NCI-H1436 (cell line): ENCODE measurements around the gene MAPKBP1.

Experiments used
- DNase-seq: peaks from one replicate; lab custom pipeline; 2025; lab: John Stamatoyannopoulos, UW

Gene MAPKBP1

DNA sequence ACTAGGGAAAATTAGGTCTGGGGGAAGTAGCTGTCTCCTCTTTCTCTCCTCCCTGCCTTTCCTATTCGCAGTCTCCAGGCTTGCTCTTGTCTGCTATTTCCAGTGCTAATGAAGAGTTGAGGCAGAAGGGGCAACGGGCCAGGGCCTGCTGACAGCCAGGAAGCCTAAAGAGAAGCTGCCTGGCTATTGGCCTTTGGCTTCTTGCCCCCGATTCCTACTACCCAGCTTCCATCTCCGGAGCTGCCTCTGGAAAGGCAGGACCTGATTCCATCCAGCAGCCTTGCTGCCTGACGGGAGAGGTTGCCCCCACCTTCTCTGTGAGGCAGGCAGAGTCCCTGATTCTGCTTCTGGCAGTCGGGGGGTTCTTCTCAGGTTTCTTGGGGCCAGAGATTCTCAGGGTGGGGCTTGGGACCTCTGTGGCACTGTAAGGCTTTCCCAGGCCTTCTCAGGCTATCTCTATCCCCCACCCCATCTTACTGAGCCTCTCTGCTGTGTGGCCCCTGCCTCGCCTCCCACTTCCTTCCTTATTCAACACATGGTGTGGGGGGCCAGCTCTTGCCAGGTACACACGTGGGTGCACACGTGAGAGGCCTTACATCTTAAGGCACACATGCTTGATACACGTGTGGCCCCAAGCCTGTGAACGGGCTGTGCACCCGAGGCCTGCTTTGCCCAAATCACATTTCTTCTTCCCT is 35.4 kb downstream of the MAPKBP1 start:
- no peak for DNase-seq

GRCh38 chr15:41810651-41811431 is 36.6 kb downstream of the MAPKBP1 start:
- no peak for DNase-seq

GRCh38 chr15:41811432-41812195 is 37.3 kb downstream of the MAPKBP1 start:
- DNase-seq = peak; percentile 72

DNA sequence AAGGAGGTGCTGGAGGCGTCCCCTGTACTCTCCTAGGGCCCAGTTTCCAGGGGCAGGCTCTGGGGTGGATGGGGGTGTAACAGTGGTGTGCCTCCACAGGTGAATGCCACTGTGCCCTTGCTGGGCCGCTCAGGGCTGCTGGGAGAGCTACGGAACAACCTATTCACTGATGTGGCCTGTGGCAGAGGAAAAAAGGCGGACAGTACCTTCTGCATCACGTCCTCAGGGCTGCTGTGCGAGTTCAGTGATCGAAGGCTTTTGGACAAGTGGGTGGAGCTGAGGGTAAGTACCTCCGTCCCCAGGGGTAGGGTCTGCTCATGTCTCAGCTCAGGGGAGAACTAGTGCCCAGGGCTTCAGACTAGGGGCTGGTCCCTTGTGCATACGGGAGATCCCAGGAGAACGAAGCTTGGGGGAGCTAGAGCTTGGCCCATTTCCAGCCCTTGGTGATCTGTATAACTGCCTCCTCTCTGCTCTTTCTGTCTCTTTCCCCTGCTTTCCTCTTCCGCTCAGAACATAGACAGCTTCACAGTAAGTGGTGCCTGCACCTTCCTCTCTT is 38.6 kb downstream of the MAPKBP1 start:
- peak; percentile 8 for DNase-seq

GRCh38 chr15:41813426-41813825 is 39.1 kb downstream of the MAPKBP1 start:
- no peak for DNase-seq

DNA sequence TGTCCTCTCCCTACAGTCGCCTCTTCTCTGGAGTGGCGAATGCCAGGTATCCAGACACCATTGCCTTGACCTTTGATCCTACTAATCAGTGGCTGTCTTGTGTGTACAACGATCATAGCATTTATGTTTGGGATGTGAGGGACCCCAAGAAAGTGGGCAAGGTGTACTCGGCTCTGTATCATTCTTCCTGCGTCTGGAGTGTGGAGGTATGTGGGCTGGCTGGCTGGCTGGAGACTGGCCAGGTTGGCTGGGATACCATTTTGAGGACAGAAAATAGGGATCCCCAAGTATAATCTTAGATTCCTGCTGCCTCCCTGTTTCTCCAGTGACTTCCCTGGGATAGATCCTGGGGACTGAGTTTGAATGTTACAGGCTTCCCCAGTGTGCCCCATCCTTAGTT is 40.2 kb downstream of the MAPKBP1 start:
- no peak for DNase-seq

- no peak for DNase-seq
Observed at GRCh38 chr15:41816788-41817187, 42.5 kb downstream of the MAPKBP1 start.

DNA sequence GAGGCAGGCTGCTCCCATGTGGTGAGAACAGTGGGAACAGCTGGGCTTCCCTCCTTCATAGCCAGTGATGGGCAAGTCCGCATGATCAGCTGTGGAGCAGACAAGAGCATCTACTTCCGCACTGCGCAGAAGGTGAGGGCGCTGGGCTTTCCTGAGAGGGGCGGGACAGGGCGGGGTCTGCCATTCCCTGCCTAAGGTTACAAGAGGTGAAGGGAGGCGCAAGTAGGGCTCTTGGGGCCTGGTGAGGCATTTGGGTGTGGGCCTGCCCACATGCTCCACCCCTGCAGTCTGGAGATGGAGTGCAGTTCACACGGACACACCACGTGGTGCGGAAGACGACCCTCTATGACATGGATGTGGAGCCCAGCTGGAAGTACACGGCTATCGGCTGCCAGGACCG is 43.0 kb downstream of the MAPKBP1 start:
- no peak for DNase-seq

DNA sequence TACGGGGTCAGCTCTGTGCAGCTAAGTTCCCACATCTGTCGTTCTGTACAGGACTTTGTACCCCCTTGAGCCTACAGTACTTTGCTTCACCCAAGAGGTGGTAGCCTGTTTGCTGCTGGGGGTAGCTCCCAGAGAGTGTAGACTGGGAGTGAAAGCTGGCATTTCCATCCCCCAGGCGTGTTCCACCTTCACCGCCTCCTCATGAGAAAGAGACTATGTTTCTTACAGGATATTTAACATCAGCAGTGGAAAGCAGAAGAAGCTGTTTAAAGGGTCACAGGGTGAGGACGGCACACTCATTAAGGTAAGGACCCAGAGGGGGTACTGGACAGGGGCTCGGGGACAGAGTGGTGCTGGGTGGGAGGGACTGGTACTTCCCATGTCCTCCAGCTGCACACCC is 43.5 kb downstream of the MAPKBP1 start:
- no peak for DNase-seq

GRCh38 chr15:41819455-41820050 is 45.3 kb downstream of the MAPKBP1 start:
- DNase-seq = no peak

- DNase-seq = no peak
Observed at GRCh38 chr15:41820791-41821423, 46.6 kb downstream of the MAPKBP1 start.

DNA sequence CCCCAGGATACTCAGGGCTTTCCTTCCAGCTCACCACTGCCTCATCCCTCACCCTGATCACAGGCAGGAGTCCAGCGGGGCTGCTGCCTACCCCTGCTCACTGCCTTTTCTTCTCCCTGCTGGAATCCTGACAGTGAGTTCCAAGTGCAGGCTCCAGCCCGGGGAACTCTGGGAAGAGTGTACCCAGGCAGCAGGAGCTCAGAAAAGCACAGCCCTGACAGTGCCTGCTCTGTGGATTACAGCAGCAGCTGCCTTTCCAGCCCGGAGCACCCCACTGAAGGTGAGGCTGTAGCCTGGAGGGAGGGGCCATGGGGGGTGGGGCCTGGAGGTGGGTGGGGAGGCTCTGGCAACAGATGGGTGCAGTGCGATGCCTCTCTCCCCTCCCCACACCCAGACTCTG is 47.5 kb downstream of the MAPKBP1 start:
- DNase-seq = no peak

DNA sequence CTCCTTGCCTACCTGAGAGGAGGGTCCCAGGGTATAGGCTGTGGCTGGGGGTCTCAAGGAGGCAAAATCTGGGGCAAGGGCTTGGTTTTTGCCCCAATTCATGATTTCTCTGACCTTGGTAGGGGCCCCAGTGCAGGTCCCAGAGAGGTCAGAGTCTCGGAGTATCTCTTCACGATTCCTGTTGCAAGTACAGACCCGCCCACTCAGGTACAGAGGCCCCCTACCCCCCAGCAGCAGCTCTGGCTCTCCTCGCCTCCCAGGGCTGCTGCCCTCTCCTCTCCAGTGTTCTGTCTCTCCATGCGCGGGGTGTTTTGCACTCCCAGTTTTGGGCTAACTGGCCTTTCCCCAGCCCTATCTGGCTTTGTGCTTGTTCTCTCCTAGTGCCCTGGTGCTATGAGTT is 48.2 kb downstream of the MAPKBP1 start:
- no peak for DNase-seq

DNA sequence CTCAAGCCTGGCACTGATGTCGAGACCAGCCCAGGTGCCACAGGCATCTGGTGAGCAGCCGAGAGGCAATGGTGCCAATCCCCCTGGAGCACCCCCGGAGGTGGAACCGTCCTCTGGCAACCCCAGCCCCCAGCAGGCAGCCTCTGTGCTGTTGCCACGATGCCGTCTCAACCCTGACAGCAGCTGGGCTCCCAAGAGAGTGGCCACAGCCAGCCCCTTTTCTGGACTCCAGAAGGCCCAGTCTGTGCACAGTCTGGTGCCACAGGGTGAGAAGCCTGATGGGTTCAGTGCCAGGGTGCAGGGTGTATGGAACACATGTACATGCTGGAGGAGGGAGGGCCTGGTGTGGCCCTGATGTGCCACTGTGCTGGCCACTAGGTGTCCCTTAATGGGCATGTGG is 48.7 kb downstream of the MAPKBP1 start:
- no peak for DNase-seq

GRCh38 chr15:41823502-41823901 is 49.2 kb downstream of the MAPKBP1 start:
- DNase-seq = no peak

DNA sequence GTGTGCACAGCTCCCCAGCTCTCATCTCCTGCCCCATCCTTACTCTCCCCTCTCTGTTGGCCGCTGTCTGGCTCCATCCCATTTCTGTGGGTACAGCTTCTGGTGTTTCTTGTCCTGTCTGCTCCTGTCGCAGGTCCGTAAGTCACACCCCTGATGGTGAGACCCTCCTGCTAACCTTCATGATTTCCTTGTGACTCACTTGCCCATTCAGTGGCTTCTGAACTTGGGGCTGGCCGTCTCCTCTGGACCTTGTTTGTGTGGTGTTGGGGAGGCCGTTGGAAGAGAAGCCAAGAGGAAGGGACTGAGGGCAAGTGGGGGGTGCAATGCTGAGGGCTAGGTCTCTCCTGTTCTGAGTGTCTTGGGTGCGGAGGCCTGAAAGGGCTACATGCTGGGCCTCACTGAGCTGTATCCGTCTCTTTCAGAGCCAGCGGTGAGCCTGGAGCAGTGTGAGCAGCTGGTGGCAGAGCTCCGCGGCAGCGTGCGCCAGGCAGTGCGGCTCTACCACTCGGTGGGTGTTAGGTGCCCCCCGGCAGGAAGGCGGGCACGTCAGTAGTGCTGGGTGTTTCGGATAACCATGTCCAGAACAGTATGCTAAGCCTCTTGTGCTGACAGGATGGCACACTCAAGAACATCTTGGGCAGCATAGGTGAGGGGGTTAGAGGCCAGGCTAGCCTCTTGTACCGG is 49.9 kb downstream of the MAPKBP1 start:
- no peak for DNase-seq

DNA sequence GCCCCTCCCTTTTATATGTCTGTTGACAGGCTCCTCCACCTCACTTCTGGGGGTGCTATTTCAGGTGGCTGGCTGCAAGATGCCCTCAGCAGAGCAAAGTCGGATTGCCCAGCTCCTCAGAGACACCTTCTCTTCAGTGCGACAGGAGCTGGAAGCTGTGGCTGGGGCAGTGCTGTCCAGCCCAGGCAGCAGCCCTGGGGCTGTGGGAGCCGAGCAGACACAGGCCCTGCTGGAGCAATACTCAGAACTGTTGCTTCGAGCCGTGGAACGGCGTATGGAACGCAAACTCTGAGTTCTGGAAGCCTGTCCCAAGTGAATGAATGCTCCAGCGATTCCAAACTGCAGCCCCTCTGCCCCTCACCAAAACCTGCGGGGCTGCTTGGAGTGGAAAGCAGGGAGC is 50.9 kb downstream of the MAPKBP1 start:
- no peak for DNase-seq

- no peak for DNase-seq
Observed at GRCh38 chr15:41825572-41826535, 51.6 kb downstream of the MAPKBP1 start.

DNA sequence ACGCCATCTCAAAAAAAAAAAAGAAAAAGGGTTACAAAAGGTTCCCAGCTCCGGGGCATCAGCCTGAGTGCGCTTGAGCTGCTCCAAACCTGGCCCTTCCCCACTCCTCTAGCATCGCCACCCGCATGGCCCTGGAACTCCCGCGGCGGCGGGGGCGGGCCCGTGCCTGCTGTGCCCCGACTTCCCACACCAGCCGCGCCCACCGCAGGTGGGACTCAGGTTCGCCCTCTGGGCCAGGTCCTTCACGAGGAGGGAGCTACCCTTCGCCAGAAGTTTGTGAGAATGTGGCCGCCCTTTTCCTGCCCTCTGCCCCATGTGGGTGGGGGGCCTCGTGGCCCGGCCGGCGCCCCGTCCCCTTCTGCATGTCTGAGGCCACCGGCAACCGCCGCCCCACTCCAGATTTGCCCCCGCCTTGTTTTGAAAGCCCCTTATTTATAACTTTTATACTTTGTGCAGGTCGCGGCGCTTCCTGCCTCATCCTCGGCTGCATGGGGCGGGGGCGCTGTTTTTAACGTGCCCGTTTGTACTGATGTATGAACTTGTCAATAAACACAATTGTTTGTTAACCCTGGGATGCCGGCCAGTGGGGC is 53.1 kb downstream of the MAPKBP1 start:
- DNase-seq = no peak
